HL-60 (cell line): ENCODE data around the gene KCTD16.
A peak's percentile ranks its signal among the peaks of the same experiment; 100 is the strongest.

ENCODE experiments used
- DNase-seq, 2 experiments: peaks; one replicate each; pipeline ENCODE4 v3.0.0-alpha.2; 2010 to 2020; ENCODE audit warnings: low read depth in 1 of 2, low spot score in 1 of 2
- H3K27ac ChIP-seq: fragments of 250-450 bp; sonication (Bioruptor Pico); replicated peaks from 2 replicates; pipeline ENCODE4 v1.5.1; 2020; ENCODE audit warnings: mild to moderate bottlenecking, moderate library complexity
- H3K27me3 ChIP-seq: fragments of 250-450 bp; sonication (Bioruptor Pico); 2 replicates; pipeline ENCODE4 v1.5.1; 2021; ENCODE audit warnings: mild to moderate bottlenecking, moderate library complexity; ENCODE audit not compliant: insufficient read depth, poor library complexity, severe bottlenecking
- H3K4me3 ChIP-seq: replicated peaks from 2 replicates; pipeline ENCODE4 v1.5.1; 2011; ENCODE audit warnings: mild to moderate bottlenecking, control low read depth, low read length; ENCODE audit not compliant: insufficient read depth
- CTCF ChIP-seq: IDR thresholded peaks from one replicate; pipeline ENCODE4 v1.5.1; 2011; ENCODE audit warnings: low read length, control low read depth, inconsistent platforms; ENCODE audit not compliant: insufficient read depth
- GABPA ChIP-seq: IDR thresholded peaks from 2 replicates; pipeline ENCODE4 v1.6.1; 2012; ENCODE audit warnings: low read depth
- POLR2AphosphoS5 ChIP-seq: IDR thresholded peaks from 2 replicates; pipeline ENCODE4 v1.6.1; 2012; ENCODE audit warnings: low read depth
- SPI1 ChIP-seq: IDR thresholded peaks from 2 replicates; pipeline ENCODE4 v1.6.1; 2012; ENCODE audit warnings: low read depth, mild to moderate bottlenecking, borderline replicate concordance
- TF ChIP-seq, protein P1 (sequence below): IDR thresholded peaks from 2 replicates; pipeline ENCODE4 v1.6.1; 2012; ENCODE audit warnings: low read depth; ENCODE audit not compliant: insufficient replicate concordance

The KCTD16 gene

DNA sequence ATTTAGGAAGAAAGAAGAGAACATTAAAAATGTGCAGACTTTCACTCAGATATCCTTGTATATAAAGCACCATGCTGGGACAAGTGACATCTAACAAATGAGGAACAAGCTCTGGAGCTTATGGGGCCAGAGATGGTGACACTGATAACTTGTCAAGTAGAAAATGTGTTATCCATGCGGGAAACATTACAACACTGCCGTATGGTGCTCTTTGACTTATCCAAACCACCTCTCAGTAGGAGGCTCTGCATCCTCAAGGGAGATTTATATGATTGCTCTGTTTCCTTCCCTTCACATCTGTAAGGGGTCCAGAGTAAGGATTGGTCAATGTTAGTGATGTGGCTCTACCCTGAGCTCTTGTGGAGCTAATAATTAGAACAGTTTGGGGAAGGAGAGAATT is 23.5 kb downstream of the KCTD16 start:
- peak in 1 of 2 experiments; percentile 20 for DNase-seq
- TF ChIP-seq POLR2AphosphoS5 (no peak), SPI1 (no peak), GABPA (no peak), CTCF (no peak)
- TF ChIP-seq, protein P1, sequence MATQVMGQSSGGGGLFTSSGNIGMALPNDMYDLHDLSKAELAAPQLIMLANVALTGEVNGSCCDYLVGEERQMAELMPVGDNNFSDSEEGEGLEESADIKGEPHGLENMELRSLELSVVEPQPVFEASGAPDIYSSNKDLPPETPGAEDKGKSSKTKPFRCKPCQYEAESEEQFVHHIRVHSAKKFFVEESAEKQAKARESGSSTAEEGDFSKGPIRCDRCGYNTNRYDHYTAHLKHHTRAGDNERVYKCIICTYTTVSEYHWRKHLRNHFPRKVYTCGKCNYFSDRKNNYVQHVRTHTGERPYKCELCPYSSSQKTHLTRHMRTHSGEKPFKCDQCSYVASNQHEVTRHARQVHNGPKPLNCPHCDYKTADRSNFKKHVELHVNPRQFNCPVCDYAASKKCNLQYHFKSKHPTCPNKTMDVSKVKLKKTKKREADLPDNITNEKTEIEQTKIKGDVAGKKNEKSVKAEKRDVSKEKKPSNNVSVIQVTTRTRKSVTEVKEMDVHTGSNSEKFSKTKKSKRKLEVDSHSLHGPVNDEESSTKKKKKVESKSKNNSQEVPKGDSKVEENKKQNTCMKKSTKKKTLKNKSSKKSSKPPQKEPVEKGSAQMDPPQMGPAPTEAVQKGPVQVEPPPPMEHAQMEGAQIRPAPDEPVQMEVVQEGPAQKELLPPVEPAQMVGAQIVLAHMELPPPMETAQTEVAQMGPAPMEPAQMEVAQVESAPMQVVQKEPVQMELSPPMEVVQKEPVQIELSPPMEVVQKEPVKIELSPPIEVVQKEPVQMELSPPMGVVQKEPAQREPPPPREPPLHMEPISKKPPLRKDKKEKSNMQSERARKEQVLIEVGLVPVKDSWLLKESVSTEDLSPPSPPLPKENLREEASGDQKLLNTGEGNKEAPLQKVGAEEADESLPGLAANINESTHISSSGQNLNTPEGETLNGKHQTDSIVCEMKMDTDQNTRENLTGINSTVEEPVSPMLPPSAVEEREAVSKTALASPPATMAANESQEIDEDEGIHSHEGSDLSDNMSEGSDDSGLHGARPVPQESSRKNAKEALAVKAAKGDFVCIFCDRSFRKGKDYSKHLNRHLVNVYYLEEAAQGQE = no peak

DNA sequence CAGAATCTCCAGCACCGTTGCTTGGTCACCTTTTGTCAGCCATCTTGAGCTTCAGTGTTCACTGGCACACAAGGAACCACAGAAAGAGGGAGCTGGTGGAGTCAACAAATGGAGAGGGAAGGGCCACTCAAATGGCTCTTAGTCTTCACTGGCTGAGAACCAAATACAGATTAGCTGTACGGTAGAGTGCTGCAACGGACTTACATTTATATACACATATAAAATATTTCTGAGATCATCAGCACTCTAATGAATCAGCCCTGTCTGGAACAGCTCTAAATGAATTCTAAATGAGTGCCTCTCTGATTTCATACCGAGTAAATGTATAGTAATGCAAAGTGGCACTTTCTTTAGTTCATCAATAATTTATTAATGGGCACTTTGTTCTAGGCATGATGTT is 24.8 kb downstream of the KCTD16 start:
- no peak for DNase-seq
- no peak overlapping the region for H3K4me3 ChIP-seq
- H3K27ac ChIP-seq = no peak overlapping the region
- TF ChIP-seq POLR2AphosphoS5 (no peak), GABPA (no peak), CTCF (no peak), SPI1 (no peak)
- TF ChIP-seq, protein P1 = no peak
- peaks cover 20% of the 10 kb centered on the region for H3K27me3 ChIP-seq

More for the DNA sequence above, 23.5 kb downstream of the KCTD16 start:
- Histone ChIP-seq H3K27ac (no peak overlapping the region), H3K4me3 (no peak overlapping the region), H3K27me3 (peaks cover 20% of the 10 kb centered on the region)

DNA sequence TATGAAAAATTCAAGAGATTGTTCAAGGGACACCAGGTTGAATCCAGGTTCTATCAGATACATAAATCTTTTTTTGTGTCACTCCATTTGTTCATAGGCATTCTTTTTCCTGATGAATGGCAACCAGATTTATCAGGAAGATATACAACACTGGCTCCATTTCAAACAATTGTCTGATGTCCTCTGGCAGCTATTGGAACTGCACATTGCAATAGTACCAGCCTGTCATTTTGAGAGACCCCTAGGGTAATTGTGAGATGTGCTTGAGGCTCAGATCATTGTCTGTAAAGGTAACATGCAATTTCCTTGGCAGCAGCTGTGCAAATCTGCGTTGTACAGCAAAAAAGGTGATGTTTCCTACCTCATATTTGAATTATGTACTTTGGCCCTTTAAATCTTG is 25.9 kb downstream of the KCTD16 start:
- TF ChIP-seq GABPA (no peak), POLR2AphosphoS5 (no peak), SPI1 (no peak), CTCF (no peak)
- TF ChIP-seq, protein P1 = no peak

More for the DNA sequence above, 25.9 kb downstream of the KCTD16 start:
- Histone ChIP-seq H3K4me3 (no peak overlapping the region), H3K27me3 (peaks cover 20% of the 10 kb centered on the region), H3K27ac (no peak overlapping the region)
- no peak for DNase-seq
